RCC 7860 (cell line): ENCODE results near the gene AKR7A3.
A peak's percentile ranks its signal among the peaks of the same experiment; 100 is the strongest.
"Not testable (repeated sequence)": the region's sequence is repeated elsewhere in the genome, so short reads cannot be mapped to it uniquely, and the experiment has no call there.

Source experiments
- DNase-seq: peaks from one replicate; pipeline ENCODE4 v3.0.0-alpha.2; 2015; ENCODE audit warnings: low spot score
- FAIRE-seq: peaks from 2 replicates; lab custom pipeline; 2012; peaks lifted over from hg19 to GRCh38; lab: Jason Lieb, UNC

AKR7A3 gene

GRCh38 chr1:19300211-19300610 is 11.6 kb upstream of the AKR7A3 start:
- no peak for DNase-seq
- FAIRE-seq, result no peak

- DNase-seq, result no peak
- no peak for FAIRE-seq
Measured at GRCh38 chr1:19294638-19295037, 6.1 kb upstream of the AKR7A3 start.

- FAIRE-seq (no peak), DNase-seq (no peak)
Measured at GRCh38 chr1:19289244-19289643, 674 bp upstream of the AKR7A3 start.

- DNase-seq (no peak), FAIRE-seq (no peak)
Measured at GRCh38 chr1:19287436-19288185, 959 bp downstream of the AKR7A3 start.

- not testable (repeated sequence) for FAIRE-seq, DNase-seq
Measured at GRCh38 chr1:19285807-19286206, 2.8 kb downstream of the AKR7A3 start.

- DNase-seq, FAIRE-seq: not testable (repeated sequence)
Measured at GRCh38 chr1:19285366-19285765, 3.2 kb downstream of the AKR7A3 start.

GRCh38 chr1:19284881-19285280 is 3.7 kb downstream of the AKR7A3 start:
- no peak for FAIRE-seq

GRCh38 chr1:19283891-19284290 is 4.7 kb downstream of the AKR7A3 start:
- FAIRE-seq (no peak), DNase-seq (no peak)

More at GRCh38 chr1:19284881-19285280, 3.7 kb downstream of the AKR7A3 start:
- no peak for DNase-seq

- DNase-seq (no peak), FAIRE-seq (no peak)
Measured at GRCh38 chr1:19274636-19275035, 13.9 kb downstream of the AKR7A3 start.

GRCh38 chr1:19273844-19274531 is 14.6 kb downstream of the AKR7A3 start:
- not testable (repeated sequence) for DNase-seq, FAIRE-seq

- DNase-seq, result no peak
- FAIRE-seq, result no peak
Measured at GRCh38 chr1:19273106-19273843, 15.3 kb downstream of the AKR7A3 start.

- no peak for FAIRE-seq
- no peak for DNase-seq
Measured at GRCh38 chr1:19272064-19272463, 16.5 kb downstream of the AKR7A3 start.

- DNase-seq, FAIRE-seq: not testable (repeated sequence)
Measured at GRCh38 chr1:19270343-19270730, 18.2 kb downstream of the AKR7A3 start.

- FAIRE-seq, DNase-seq: not testable (repeated sequence)
Measured at GRCh38 chr1:19269427-19270342, 18.9 kb downstream of the AKR7A3 start.

- FAIRE-seq, result no peak
- DNase-seq, result no peak
Measured at GRCh38 chr1:19268445-19268844, 20.1 kb downstream of the AKR7A3 start.

GRCh38 chr1:19262744-19263143 is 25.8 kb downstream of the AKR7A3 start:
- no peak for FAIRE-seq
- DNase-seq, result no peak

- FAIRE-seq, result no peak
- no peak for DNase-seq
Measured at GRCh38 chr1:19262047-19262446, 26.5 kb downstream of the AKR7A3 start.

- FAIRE-seq (peak; percentile 93), DNase-seq (peak; percentile 96)
Measured at GRCh38 chr1:19260211-19261138, 28.1 kb downstream of the AKR7A3 start.

GRCh38 chr1:19258353-19258752 is 30.2 kb downstream of the AKR7A3 start:
- DNase-seq, result no peak
- FAIRE-seq, result no peak
